ENCODE results near the gene MUC13.
A peak's percentile ranks its signal among the peaks of the same experiment; 100 is the strongest.

Gene MUC13

DNA sequence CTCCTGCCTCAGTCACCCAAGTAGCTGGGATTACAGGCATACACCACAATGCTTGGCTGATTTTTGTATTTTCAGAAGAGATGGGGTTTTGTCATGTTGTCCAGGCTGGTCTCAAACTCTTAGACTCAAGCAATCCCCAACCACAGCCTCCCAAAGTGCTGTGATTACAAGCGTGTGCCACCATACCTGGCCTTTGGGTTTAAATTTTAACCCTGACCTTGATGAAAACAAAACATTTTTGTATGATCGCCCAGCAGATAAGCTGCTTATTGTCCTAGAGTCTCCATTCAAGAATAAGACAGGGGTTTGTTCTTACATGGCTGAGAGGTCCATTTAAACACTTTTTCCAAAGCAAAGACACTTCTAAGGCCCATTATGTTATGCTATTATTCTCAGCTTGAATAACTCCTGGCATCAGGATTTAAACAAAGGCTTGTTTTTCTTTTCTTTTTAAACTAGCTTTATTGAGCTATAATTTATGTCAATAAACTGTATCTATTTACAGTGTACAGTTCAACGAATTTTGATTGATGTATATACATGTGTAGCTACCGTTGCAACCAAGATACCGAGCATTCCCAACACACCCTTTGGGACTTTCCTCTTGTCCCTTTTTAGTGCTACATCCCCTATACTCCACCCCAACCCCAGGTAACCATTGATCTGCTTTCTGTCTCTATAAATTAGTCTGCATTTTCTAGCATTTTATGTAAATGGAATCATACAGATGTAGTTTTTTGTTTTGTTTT lies 1.4 kb upstream of the MUC13 start:
- Histone ChIP-seq H3K4me1 (ENCODE audit: control extremely low read depth in 1 of 4, control insufficient read depth in 4 of 4, insufficient read depth in 4 of 4, low read length in 3 of 4) (no peaks in the 10 kb centered on the region), H3K4me3 (ENCODE audit: control insufficient read depth in 1 of 7, extremely low read depth in 1 of 7, insufficient read depth in 4 of 7, low read depth in 2 of 7, low read length in 6 of 7) (no peak overlapping the region), H3K9me3 (ENCODE audit: control extremely low read depth in 1 of 5, control insufficient read depth in 4 of 5, insufficient read depth in 2 of 5, low read depth in 1 of 5, low read length in 4 of 5) (no peaks in the 10 kb centered on the region), H3K36me3 (ENCODE audit: control insufficient read depth in 4 of 4, insufficient read depth in 4 of 4, low read length in 3 of 4) (no peaks in the 10 kb centered on the region), H3K27ac (ENCODE audit: insufficient read depth in 1 of 2, low read depth in 1 of 2, low read length in 2 of 2, poor library complexity in 1 of 2, severe bottlenecking in 2 of 2) (no peak overlapping the region), H3K27me3 (replicated peaks in 2 of 5; ENCODE audit: control insufficient read depth in 4 of 5, insufficient read depth in 5 of 5, low read length in 4 of 5) (no peaks in the 10 kb centered on the region)
- ChIA-PET POLR2A (no interaction called here), CTCF (interaction anchor here (0.8 to 2.5 kb wide), 4 partner anchors 9 to 175 kb away, joined by 3 to 12 read pairs (median 4); no protein-coding TSS in a partner anchor)
- no peak for DNase-seq
- WGBS (ENCODE audit: insufficient coverage), result 100% methylated on average over 2 of the region's 5 CpGs

DNA sequence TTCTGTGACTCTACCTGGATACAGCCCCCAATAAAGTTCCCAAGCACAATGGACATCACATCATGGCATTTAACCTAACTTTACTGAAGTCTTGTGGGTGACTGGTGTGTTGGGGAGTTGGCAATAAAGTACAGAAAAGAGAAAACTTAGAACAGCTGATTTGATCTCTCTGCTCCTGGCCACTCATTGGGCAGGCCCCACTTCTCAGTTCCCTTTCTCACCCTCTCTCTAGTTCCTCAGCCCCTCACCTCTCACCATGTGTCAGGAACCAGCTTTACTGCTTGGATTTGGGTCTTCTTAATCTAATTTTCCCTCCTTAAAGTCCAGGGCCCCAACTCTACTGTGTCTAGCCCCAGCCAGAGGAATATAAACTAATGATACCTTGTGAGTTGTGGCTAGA lies 713 bp upstream of the MUC13 start:
- Histone ChIP-seq H3K27ac (ENCODE audit: insufficient read depth in 1 of 2, low read depth in 1 of 2, low read length in 2 of 2, poor library complexity in 1 of 2, severe bottlenecking in 2 of 2) (no peak overlapping the region), H3K27me3 (replicated peaks in 2 of 5; ENCODE audit: control insufficient read depth in 4 of 5, insufficient read depth in 5 of 5, low read length in 4 of 5) (no peaks in the 10 kb centered on the region), H3K9me3 (ENCODE audit: control extremely low read depth in 1 of 5, control insufficient read depth in 4 of 5, insufficient read depth in 2 of 5, low read depth in 1 of 5, low read length in 4 of 5) (no peaks in the 10 kb centered on the region), H3K4me3 (ENCODE audit: control insufficient read depth in 1 of 7, extremely low read depth in 1 of 7, insufficient read depth in 4 of 7, low read depth in 2 of 7, low read length in 6 of 7) (no peak overlapping the region), H3K36me3 (ENCODE audit: control insufficient read depth in 4 of 4, insufficient read depth in 4 of 4, low read length in 3 of 4) (no peaks in the 10 kb centered on the region), H3K4me1 (ENCODE audit: control extremely low read depth in 1 of 4, control insufficient read depth in 4 of 4, insufficient read depth in 4 of 4, low read length in 3 of 4) (no peaks in the 10 kb centered on the region)
- ChIA-PET CTCF (interaction anchor here (0.8 to 2.5 kb wide), 4 partner anchors 8 to 174 kb away, joined by 3 to 12 read pairs (median 4); no protein-coding TSS in a partner anchor), POLR2A (no interaction called here)
- DNase-seq, result no peak

DNA sequence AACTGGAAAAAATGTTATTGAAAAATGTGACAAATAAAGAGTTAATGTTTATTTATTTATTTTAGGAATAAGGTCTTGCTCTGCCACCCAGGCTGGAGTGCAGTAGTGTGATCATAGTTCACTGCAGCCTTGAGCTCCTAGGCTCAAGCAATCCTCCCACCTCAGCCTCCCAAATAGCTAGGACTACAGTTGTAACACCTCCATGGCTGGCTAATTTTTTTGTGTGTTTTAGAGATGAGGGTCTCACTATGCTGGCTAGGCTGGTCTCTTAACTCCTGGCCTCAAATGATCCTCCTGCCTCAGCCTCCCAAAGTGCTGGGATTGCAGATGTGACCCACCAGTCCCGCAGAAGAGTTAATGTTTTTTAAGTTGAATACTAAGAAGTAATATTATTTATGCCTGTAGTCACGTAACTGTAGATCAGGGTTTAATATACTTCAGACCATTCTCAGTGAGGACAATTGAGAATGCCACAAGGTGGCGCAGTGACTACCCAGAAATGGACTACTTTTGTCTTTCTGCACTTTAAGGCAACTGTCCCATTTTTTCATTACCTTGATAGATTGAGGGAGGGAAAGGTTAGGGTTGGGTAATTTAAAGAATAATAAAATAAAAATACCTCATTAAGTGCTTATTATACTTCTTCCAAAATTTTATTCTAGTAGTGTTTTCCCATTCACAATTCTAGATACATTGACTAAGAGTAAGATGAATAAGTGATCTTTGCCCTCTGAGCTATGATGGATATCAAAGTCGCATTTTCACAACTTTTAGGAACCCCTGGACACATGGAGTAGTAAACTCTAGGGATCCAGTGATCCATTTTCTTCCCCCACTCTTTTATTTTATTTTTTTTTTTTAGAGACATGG lies 6.0 kb downstream of the MUC13 start:
- peaks cover 0 to 2% (median 0%) of the 10 kb centered on the region in 5 experiments for H3K27me3 ChIP-seq (replicated peaks in 2 of 5; ENCODE audit: control insufficient read depth in 4 of 5, insufficient read depth in 5 of 5, low read length in 4 of 5)
- H3K9me3 ChIP-seq (ENCODE audit: control extremely low read depth in 1 of 5, control insufficient read depth in 4 of 5, insufficient read depth in 2 of 5, low read depth in 1 of 5, low read length in 4 of 5), result no peaks in the 10 kb centered on the region
- no peak overlapping the region for H3K27ac ChIP-seq (ENCODE audit: insufficient read depth in 1 of 2, low read depth in 1 of 2, low read length in 2 of 2, poor library complexity in 1 of 2, severe bottlenecking in 2 of 2)
- CTCF ChIA-PET, result interaction anchor here (0.7 to 2.6 kb wide), 9 partner anchors 11 to 658 kb away, joined by 3 to 11 read pairs (median 4); no protein-coding TSS in a partner anchor
- POLR2A ChIA-PET, result interaction anchor here (0.7 kb wide), 1 partner anchor 57 kb away, joined by 4 read pairs; no protein-coding TSS in a partner anchor
- peak; percentile 53 to 81 (median 75) for DNase-seq
- H3K4me1 ChIP-seq (ENCODE audit: control extremely low read depth in 1 of 4, control insufficient read depth in 4 of 4, insufficient read depth in 4 of 4, low read length in 3 of 4), result no peaks in the 10 kb centered on the region
- no peak overlapping the region for H3K4me3 ChIP-seq (ENCODE audit: control insufficient read depth in 1 of 7, extremely low read depth in 1 of 7, insufficient read depth in 4 of 7, low read depth in 2 of 7, low read length in 6 of 7)
- WGBS (ENCODE audit: insufficient coverage), result 100% methylated on average over 1 of the region's 4 CpGs
- no peaks in the 10 kb centered on the region for H3K36me3 ChIP-seq (ENCODE audit: control insufficient read depth in 4 of 4, insufficient read depth in 4 of 4, low read length in 3 of 4)

DNA sequence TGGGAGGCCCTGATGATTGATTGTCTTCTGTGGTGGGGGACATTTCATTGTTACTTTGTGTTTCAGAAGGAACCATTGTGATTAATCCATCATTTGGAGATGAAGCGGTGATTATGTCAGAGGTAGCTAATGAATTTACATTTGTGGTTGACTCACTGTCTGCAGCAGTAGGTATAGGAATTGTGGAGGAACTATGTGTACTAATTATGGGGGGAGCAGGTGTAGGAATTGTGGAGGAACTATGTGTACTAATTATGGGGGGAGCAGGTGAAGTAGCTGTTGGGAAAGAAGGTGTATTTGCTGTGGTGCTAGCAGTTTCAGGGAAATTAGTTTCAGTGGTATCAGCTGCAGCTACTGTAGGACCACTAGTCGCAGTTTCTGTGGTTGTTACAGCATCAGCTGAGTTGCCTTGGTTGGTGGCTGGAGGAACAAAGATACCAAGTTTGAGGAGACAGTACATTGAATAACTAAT lies 6.9 kb downstream of the MUC13 start:
- Histone ChIP-seq H3K27me3 (replicated peaks in 2 of 5; ENCODE audit: control insufficient read depth in 4 of 5, insufficient read depth in 5 of 5, low read length in 4 of 5) (peaks cover 0 to 4% (median 0%) of the 10 kb centered on the region in 5 experiments), H3K27ac (ENCODE audit: insufficient read depth in 1 of 2, low read depth in 1 of 2, low read length in 2 of 2, poor library complexity in 1 of 2, severe bottlenecking in 2 of 2) (no peak overlapping the region), H3K36me3 (ENCODE audit: control insufficient read depth in 4 of 4, insufficient read depth in 4 of 4, low read length in 3 of 4) (no peaks in the 10 kb centered on the region), H3K4me1 (ENCODE audit: control extremely low read depth in 1 of 4, control insufficient read depth in 4 of 4, insufficient read depth in 4 of 4, low read length in 3 of 4) (no peaks in the 10 kb centered on the region), H3K9me3 (ENCODE audit: control extremely low read depth in 1 of 5, control insufficient read depth in 4 of 5, insufficient read depth in 2 of 5, low read depth in 1 of 5, low read length in 4 of 5) (no peaks in the 10 kb centered on the region), H3K4me3 (ENCODE audit: control insufficient read depth in 1 of 7, extremely low read depth in 1 of 7, insufficient read depth in 4 of 7, low read depth in 2 of 7, low read length in 6 of 7) (no peak overlapping the region)
- CTCF ChIA-PET, result interaction anchor here (0.6 to 2.6 kb wide), 8 partner anchors 8 to 657 kb away, joined by 3 to 12 read pairs (median 4); no protein-coding TSS in a partner anchor
- POLR2A ChIA-PET, result no interaction called here
- WGBS (ENCODE audit: insufficient coverage), result 100% methylated on average over 1 of the region's 2 CpGs
- DNase-seq, result no peak

DNA sequence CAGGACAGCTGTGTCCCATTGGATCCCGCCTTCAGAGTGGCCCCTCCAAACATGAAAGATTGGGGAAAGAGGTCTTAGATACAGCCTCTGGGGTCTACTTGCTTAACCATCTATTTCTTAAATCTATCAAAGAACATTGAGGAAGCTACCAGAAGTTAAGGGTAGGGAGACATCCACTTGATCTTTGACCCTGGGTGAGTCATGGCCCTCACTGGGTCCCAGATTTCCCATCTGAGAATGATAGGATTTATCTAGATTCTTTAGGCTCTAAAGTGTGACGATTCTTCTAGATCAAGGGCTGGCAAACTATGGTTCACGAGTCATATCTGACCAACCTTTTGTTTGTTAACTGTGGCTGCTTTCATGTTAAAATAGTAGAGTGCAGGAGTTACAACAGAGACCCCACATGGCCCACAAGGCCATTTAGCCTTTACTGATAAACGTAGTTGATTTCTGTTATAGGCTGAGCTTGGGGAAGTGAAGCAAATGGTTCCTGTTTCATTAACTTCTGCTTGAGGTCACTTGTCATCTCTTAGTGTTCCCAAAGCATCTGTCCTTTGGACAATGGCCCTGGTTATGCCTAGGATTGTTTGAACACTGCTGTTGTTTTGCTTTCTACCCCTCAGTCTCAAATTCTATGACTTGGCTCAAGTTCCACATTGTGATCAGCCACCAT lies 8.0 kb downstream of the MUC13 start:
- Histone ChIP-seq H3K4me3 (ENCODE audit: control insufficient read depth in 1 of 7, extremely low read depth in 1 of 7, insufficient read depth in 4 of 7, low read depth in 2 of 7, low read length in 6 of 7) (no peak overlapping the region), H3K36me3 (ENCODE audit: control insufficient read depth in 4 of 4, insufficient read depth in 4 of 4, low read length in 3 of 4) (no peaks in the 10 kb centered on the region), H3K27me3 (replicated peaks in 2 of 5; ENCODE audit: control insufficient read depth in 4 of 5, insufficient read depth in 5 of 5, low read length in 4 of 5) (peaks cover 0 to 4% (median 0%) of the 10 kb centered on the region in 5 experiments), H3K9me3 (ENCODE audit: control extremely low read depth in 1 of 5, control insufficient read depth in 4 of 5, insufficient read depth in 2 of 5, low read depth in 1 of 5, low read length in 4 of 5) (no peaks in the 10 kb centered on the region), H3K4me1 (ENCODE audit: control extremely low read depth in 1 of 4, control insufficient read depth in 4 of 4, insufficient read depth in 4 of 4, low read length in 3 of 4) (no peaks in the 10 kb centered on the region), H3K27ac (ENCODE audit: insufficient read depth in 1 of 2, low read depth in 1 of 2, low read length in 2 of 2, poor library complexity in 1 of 2, severe bottlenecking in 2 of 2) (no peak overlapping the region)
- DNase-seq, result peak in 2 of 3 donors; percentile 11 to 24
- 100% methylated on average over 3 of the region's 4 CpGs for WGBS (ENCODE audit: insufficient coverage)
- POLR2A ChIA-PET, result no interaction called here
- CTCF ChIA-PET, result interaction anchor here (1.1 to 2.3 kb wide), 3 partner anchors 9 to 238 kb away, joined by 3 to 12 read pairs (median 3); no protein-coding TSS in a partner anchor

DNA sequence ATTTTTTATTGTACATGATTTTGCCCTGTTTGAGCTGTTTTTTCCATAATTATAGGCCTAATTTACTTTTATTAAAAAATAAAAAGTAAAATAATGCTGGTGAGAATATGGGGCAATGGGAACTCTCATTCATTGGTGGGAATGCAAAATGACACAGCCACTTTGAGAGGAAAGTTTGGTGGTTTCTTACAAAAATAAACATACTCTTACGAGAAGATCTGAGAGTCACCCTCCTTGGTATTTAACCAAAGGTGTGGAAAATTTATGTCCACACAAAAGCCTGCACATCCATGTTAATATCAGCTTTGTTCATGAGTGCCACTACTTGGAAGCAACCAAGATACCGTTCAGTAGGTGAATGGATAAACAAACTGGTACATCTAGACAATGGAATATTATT lies 9.8 kb downstream of the MUC13 start:
- Histone ChIP-seq H3K36me3 (ENCODE audit: control insufficient read depth in 4 of 4, insufficient read depth in 4 of 4, low read length in 3 of 4) (no peaks in the 10 kb centered on the region), H3K27ac (ENCODE audit: insufficient read depth in 1 of 2, low read depth in 1 of 2, low read length in 2 of 2, poor library complexity in 1 of 2, severe bottlenecking in 2 of 2) (no peak overlapping the region), H3K4me1 (ENCODE audit: control extremely low read depth in 1 of 4, control insufficient read depth in 4 of 4, insufficient read depth in 4 of 4, low read length in 3 of 4) (no peaks in the 10 kb centered on the region), H3K4me3 (ENCODE audit: control insufficient read depth in 1 of 7, extremely low read depth in 1 of 7, insufficient read depth in 4 of 7, low read depth in 2 of 7, low read length in 6 of 7) (no peak overlapping the region), H3K27me3 (replicated peaks in 2 of 5; ENCODE audit: control insufficient read depth in 4 of 5, insufficient read depth in 5 of 5, low read length in 4 of 5) (peaks cover 0 to 4% (median 0%) of the 10 kb centered on the region in 5 experiments), H3K9me3 (ENCODE audit: control extremely low read depth in 1 of 5, control insufficient read depth in 4 of 5, insufficient read depth in 2 of 5, low read depth in 1 of 5, low read length in 4 of 5) (no peaks in the 10 kb centered on the region)
- POLR2A ChIA-PET, result no interaction called here
- no peak for DNase-seq
- CTCF ChIA-PET, result interaction anchor here (1.0 to 1.5 kb wide), 5 partner anchors 11 to 164 kb away, joined by 3 to 5 read pairs (median 4); no protein-coding TSS in a partner anchor
- 83% methylated on average over 1 of the region's 2 CpGs for WGBS (ENCODE audit: insufficient coverage)

All from common myeloid progenitor, CD34-positive (primary cell).